ENCODE measurements around the gene ST6GALNAC5.
"Not testable (repeated sequence)": the region's sequence is repeated elsewhere in the genome, so short reads cannot be mapped to it uniquely, and the experiment has no call there.

ST6GALNAC5 gene

GRCh38 chr1:76939050-76939816, 72.0 kb downstream of the ST6GALNAC5 start:
- peak; percentile 27 for DNase-seq (ENCODE audit: low spot score)

- no peak for DNase-seq (ENCODE audit: low spot score)
Measured at GRCh38 chr1:76939817-76940216, 72.5 kb downstream of the ST6GALNAC5 start.

GRCh38 chr1:76940571-76941335, 73.5 kb downstream of the ST6GALNAC5 start:
- no peak for DNase-seq (ENCODE audit: low spot score)

- peak; percentile 20 for DNase-seq (ENCODE audit: low spot score)
Measured at GRCh38 chr1:76942549-76942948, 75.3 kb downstream of the ST6GALNAC5 start.

- DNase-seq (ENCODE audit: low spot score) = no peak
Measured at GRCh38 chr1:76944942-76945341, 77.7 kb downstream of the ST6GALNAC5 start.

GRCh38 chr1:76948846-76949245, 81.6 kb downstream of the ST6GALNAC5 start:
- no peak for DNase-seq (ENCODE audit: low spot score)

- peak; percentile 13 for DNase-seq (ENCODE audit: low spot score)
Measured at GRCh38 chr1:76949503-76949902, 82.2 kb downstream of the ST6GALNAC5 start.

- no peak for DNase-seq (ENCODE audit: low spot score)
Measured at GRCh38 chr1:76950306-76950705, 83.0 kb downstream of the ST6GALNAC5 start.

- DNase-seq (ENCODE audit: low spot score) = no peak
Measured at GRCh38 chr1:76951153-76951552, 83.9 kb downstream of the ST6GALNAC5 start.

GRCh38 chr1:76955652-76956051, 88.4 kb downstream of the ST6GALNAC5 start:
- DNase-seq (ENCODE audit: low spot score) = no peak

GRCh38 chr1:76957961-76958360, 90.7 kb downstream of the ST6GALNAC5 start:
- no peak for DNase-seq (ENCODE audit: low spot score)

- no peak for DNase-seq (ENCODE audit: low spot score)
Measured at GRCh38 chr1:76958828-76959227, 91.5 kb downstream of the ST6GALNAC5 start.

GRCh38 chr1:76959556-76959955, 92.3 kb downstream of the ST6GALNAC5 start:
- no peak for DNase-seq (ENCODE audit: low spot score)

GRCh38 chr1:76961181-76961819, 94.0 kb downstream of the ST6GALNAC5 start:
- no peak for DNase-seq (ENCODE audit: low spot score)

- no peak for DNase-seq (ENCODE audit: low spot score)
Measured at GRCh38 chr1:76961820-76962207, 94.5 kb downstream of the ST6GALNAC5 start.

GRCh38 chr1:76981267-76981666, 114.0 kb downstream of the ST6GALNAC5 start:
- DNase-seq (ENCODE audit: low spot score) = not testable (repeated sequence)

- DNase-seq (ENCODE audit: low spot score) = no peak
Measured at GRCh38 chr1:76989976-76990375, 122.7 kb downstream of the ST6GALNAC5 start.

GRCh38 chr1:76993036-76993435, 125.8 kb downstream of the ST6GALNAC5 start:
- DNase-seq (ENCODE audit: low spot score) = no peak

- peak; percentile 46 for DNase-seq (ENCODE audit: low spot score)
Measured at GRCh38 chr1:76998582-76999223, 131.4 kb downstream of the ST6GALNAC5 start.

GRCh38 chr1:77007675-77008074, 140.4 kb downstream of the ST6GALNAC5 start:
- DNase-seq (ENCODE audit: low spot score) = no peak

GRCh38 chr1:77010937-77011336, 143.7 kb downstream of the ST6GALNAC5 start:
- DNase-seq (ENCODE audit: low spot score) = no peak

- no peak for DNase-seq (ENCODE audit: low spot score)
Measured at GRCh38 chr1:77012066-77012465, 144.8 kb downstream of the ST6GALNAC5 start.
